ENCODE measurements around the gene FOXA2.
"Not testable (repeated sequence)": the region's sequence is repeated elsewhere in the genome, so short reads cannot be mapped to it uniquely, and the experiment has no call there.

The FOXA2 gene

DNA sequence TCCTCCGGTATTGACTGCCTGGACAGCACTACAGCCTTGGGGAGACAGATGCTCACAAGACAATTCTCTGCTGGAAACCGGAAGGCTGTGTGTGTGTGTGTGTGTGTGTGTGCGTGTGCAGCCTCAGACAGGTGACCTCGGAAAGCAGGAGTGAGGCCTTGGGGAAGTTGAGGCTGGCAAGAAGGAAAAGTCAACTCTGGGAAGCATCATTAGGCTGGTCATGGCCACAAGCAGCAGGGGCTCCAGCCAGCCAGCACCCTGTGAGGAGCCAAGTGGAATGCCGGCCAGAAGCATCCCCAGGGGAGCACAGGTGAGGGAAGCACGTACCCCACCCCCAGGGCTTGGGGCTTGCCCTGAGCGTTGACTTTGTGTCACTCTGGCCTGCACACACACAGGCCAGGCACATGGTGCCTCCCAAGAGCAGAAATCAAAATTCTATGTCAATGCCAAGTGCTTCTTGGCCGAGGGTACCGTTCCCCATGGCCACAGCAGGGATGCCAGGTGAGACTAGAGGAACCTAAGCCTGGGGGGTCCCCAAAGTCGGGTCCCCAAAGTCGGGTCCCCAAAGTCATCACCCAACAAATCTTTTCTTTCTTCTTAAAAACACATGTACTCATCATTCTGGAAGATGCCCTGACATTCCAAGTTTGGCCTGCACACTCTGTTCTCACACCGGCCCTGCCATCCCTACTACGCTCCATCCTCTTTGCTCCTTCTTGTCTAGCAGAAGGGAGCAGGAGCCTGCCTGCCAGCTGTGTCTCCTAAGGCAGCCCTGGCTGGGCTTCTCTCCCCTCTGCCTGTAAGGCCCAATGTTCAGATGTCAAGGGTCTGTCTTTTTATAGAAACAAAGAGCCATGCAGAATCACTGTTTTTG lies 26.7 kb downstream of the FOXA2 start:
- POLR2A ChIA-PET (ENCODE audit: low non-redundant PET): no interaction called here
- CTCF ChIA-PET: no interaction called here

GRCh38 chr20:22556565-22557056 lies 27.8 kb downstream of the FOXA2 start:
- no peak overlapping the region for H3K27ac ChIP-seq
- no peak for TF ChIP-seq CTCF (conservative IDR thresholded peaks at IDR 0.05; ENCODE audit: low read depth)
- CTCF ChIA-PET: interaction anchor here (0.7 kb wide), 1 partner anchor 544 kb away, joined by 5 read pairs; no protein-coding TSS in a partner anchor
- DNase-seq (ENCODE audit: low spot score): no peak
- POLR2A ChIA-PET (ENCODE audit: low non-redundant PET): no interaction called here

More for the DNA sequence above, 26.7 kb downstream of the FOXA2 start:
- no peak for DNase-seq (ENCODE audit: low spot score)
- H3K27ac ChIP-seq: no peak overlapping the region
- TF ChIP-seq CTCF (conservative IDR thresholded peaks at IDR 0.05; ENCODE audit: low read depth): no peak

- TF ChIP-seq CTCF (conservative IDR thresholded peaks at IDR 0.05; ENCODE audit: low read depth): no peak
- no peak for DNase-seq (ENCODE audit: low spot score)
These were observed 28.4 kb downstream of the FOXA2 start for GRCh38 chr20:22555791-22556564.

GRCh38 chr20:22554391-22554790 lies 30.0 kb downstream of the FOXA2 start:
- no peak overlapping the region for H3K27ac ChIP-seq
- no peak for TF ChIP-seq CTCF (conservative IDR thresholded peaks at IDR 0.05; ENCODE audit: low read depth)
- ChIA-PET CTCF (interaction anchor here (0.6 kb wide), 1 partner anchor 939 kb away, joined by 4 read pairs; no protein-coding TSS in a partner anchor), POLR2A (ENCODE audit: low non-redundant PET) (no interaction called here)
- DNase-seq (ENCODE audit: low spot score): no peak

More at GRCh38 chr20:22555791-22556564, 28.4 kb downstream of the FOXA2 start:
- ChIA-PET POLR2A (ENCODE audit: low non-redundant PET) (no interaction called here), CTCF (interaction anchor here (0.7 kb wide), 1 partner anchor 545 kb away, joined by 5 read pairs; no protein-coding TSS in a partner anchor)
- no peak overlapping the region for H3K27ac ChIP-seq

- CTCF ChIA-PET; DNase-seq (ENCODE audit: low spot score); POLR2A ChIA-PET (ENCODE audit: low non-redundant PET); H3K27ac ChIP-seq: not testable (repeated sequence)
These were observed 33.9 kb downstream of the FOXA2 start for GRCh38 chr20:22550514-22550913.

DNA sequence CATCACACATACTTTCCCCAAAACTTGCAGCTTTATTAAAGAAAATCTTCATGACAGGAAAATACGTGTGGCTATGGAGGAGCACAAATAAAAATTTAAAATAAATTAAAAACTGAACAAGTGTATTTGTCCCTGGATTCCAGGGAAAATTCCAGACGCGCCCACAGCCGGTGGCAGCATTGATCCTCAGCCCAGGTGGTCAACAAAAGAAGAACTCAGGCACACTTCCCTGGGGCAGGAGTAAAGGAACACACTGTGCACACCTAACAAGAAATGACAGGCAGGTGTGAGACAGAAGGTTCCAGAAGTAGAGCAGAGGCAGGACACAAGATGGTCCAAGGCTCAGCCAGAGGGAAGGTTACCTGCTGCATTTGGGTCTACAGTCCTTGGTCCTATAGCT lies 36.3 kb downstream of the FOXA2 start:
- no peak for TF ChIP-seq CTCF (conservative IDR thresholded peaks at IDR 0.05; ENCODE audit: low read depth)
- DNase-seq (ENCODE audit: low spot score): no peak
- ChIA-PET POLR2A (ENCODE audit: low non-redundant PET) (no interaction called here), CTCF (no interaction called here)
- H3K27ac ChIP-seq: no peak overlapping the region

All from RWPE1 (cell line).